ENCODE results near the gene SLC9A7.
"Not testable (repeated sequence)": the region's sequence is repeated elsewhere in the genome, so short reads cannot be mapped to it uniquely, and the experiment has no call there.

SLC9A7 gene

DNA sequence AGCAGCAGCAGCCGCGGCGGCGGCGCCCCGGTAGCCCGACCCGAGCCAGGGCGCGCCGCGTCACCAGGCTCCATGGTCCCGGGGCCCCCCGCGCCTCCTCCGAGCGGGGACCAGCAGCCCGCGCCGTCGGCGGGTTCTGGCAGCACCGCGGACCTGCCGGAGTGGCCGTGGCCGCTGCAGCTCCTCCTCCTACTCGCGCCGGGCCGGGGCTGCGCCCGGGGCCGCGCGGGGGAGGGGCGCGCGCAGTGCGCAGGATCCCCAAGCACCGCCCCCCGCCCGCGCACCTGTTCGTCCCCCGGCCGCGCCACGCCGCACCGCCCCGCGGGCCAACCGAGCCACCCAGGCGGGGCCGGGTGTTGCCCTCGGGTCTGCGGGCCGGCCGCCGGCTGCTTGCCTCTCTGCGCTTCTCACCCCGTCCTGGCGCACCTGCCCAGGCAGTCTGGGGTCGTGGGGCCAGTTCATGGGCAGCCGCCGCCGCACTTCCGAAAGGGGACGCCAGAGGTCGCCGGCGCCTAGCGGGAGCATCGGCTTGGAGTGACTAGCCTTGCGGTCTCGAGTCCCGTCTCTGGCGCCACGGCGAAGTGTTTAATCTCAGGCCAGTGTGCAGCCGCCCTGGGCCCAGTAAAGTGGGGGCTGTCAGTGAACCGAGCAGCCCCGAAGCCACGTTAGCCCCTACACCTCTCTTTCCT is at the start of gene SLC9A7:
Gene SLC9A7, minus strand, starts transcription at position 163 of the 689 bp plus-strand sequence. Its CDS starts 89 bp downstream, at position 74.
- no peak for FAIRE-seq
- DNase-seq (ENCODE audit: low spot score), result peak; percentile 53

- no peak for FAIRE-seq
Observed at GRCh38 chrX:46805270-46805669, 46.4 kb upstream of the SLC9A7 start.

DNA sequence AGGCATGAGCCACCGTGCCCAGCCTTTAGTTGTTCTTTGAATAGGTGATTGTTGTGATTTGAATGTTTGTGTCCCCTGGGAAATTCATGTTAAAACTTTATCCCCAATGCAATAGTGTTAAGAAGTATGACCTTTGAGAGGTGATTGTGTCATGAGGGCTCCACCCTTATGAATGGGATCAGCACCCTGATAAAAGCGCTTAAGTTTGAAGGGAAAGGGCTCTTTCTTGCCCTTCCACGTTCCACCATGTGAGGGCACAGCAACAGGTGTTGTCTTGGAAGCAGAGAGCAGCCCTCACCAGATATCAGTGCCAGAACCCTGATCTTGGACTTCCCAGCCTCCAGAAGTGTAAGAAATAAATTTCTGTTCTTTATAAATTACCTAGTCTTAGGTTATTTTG is 44.2 kb upstream of the SLC9A7 start:
- FAIRE-seq (no peak), DNase-seq (ENCODE audit: low spot score) (no peak)

More at GRCh38 chrX:46805270-46805669, 46.4 kb upstream of the SLC9A7 start:
- DNase-seq (ENCODE audit: low spot score), result no peak

GRCh38 chrX:46796574-46797191 is 37.8 kb upstream of the SLC9A7 start:
- peak; percentile 39 for DNase-seq (ENCODE audit: low spot score)
- peak; percentile 57 for FAIRE-seq

GRCh38 chrX:46793386-46794143 is 34.6 kb upstream of the SLC9A7 start:
- DNase-seq (ENCODE audit: low spot score) (no peak), FAIRE-seq (no peak)

- FAIRE-seq, result no peak
Observed at GRCh38 chrX:46792810-46793188, 33.9 kb upstream of the SLC9A7 start.

DNA sequence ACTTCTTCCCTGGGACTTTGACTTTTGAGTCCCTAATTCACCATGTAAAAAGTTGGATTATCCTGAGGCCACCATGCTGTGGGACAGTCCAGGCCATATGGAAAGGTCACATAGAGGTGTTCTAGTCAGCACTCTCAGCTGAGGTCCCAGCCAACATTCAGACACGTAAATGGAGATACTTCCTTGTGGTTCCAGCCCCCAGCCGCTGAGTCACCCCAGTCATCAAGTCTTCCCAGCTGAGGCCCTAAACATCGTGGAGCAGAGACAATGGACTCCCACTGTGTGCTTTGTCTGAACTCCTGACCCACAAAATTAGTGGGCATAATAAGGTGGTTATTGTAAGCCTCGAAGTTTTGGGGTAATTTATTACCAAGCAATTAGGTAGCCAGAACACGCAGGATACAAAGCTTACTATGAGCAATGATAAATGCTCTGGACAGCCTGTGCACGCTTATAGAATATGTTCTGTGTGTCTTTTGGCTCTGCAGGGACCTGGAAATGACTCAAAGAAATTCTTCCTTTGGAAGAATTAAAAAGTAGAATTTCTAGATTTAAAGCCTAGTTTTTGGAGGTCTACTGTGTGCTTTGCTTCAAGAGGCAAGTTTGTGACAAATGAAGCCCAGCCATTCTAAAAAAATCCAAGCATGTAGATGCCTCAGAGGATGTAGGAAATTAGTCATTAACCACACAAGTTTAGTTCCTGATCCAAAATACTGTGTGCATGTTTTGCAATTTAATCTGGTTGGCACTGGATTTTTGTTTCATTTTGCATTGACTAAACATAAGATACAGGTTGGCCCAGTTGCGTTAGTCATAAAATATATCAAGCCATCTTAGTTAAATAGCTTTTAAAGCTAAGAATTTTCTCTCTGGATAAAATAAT is 33.2 kb upstream of the SLC9A7 start:
- peak; percentile 97 for FAIRE-seq
- DNase-seq (ENCODE audit: low spot score), result peak; percentile 86

More at GRCh38 chrX:46792810-46793188, 33.9 kb upstream of the SLC9A7 start:
- no peak for DNase-seq (ENCODE audit: low spot score)

DNA sequence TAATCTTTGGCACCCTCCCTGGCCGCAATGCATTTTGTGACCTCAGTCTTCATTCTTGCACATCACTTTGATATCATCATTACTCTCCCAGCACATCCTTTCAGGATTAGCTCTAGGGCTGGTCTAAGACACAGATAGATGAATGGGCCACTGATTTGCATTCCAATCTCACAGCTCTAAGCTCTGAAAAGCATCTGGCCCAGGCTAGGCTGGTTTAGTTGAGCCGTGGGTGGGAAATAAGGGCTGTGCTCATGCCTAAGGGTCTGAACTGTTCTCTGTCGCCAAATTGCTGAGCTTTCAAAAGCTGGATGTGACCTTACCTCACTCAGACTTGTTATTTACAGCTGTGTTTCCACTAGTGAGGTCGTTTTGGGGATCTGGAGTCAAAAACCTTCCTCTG is 30.0 kb upstream of the SLC9A7 start:
- DNase-seq (ENCODE audit: low spot score), result no peak
- no peak for FAIRE-seq

GRCh38 chrX:46784437-46784836 is 25.5 kb upstream of the SLC9A7 start:
- not testable (repeated sequence) for FAIRE-seq; DNase-seq (ENCODE audit: low spot score)

- DNase-seq (ENCODE audit: low spot score), result no peak
- FAIRE-seq, result no peak
Observed at GRCh38 chrX:46782034-46782433, 23.1 kb upstream of the SLC9A7 start.

- FAIRE-seq (no peak), DNase-seq (ENCODE audit: low spot score) (no peak)
Observed at GRCh38 chrX:46777971-46778810, 19.3 kb upstream of the SLC9A7 start.

GRCh38 chrX:46770817-46771163 is 11.9 kb upstream of the SLC9A7 start:
- DNase-seq (ENCODE audit: low spot score) (peak; percentile 67), FAIRE-seq (peak; percentile 90)

DNA sequence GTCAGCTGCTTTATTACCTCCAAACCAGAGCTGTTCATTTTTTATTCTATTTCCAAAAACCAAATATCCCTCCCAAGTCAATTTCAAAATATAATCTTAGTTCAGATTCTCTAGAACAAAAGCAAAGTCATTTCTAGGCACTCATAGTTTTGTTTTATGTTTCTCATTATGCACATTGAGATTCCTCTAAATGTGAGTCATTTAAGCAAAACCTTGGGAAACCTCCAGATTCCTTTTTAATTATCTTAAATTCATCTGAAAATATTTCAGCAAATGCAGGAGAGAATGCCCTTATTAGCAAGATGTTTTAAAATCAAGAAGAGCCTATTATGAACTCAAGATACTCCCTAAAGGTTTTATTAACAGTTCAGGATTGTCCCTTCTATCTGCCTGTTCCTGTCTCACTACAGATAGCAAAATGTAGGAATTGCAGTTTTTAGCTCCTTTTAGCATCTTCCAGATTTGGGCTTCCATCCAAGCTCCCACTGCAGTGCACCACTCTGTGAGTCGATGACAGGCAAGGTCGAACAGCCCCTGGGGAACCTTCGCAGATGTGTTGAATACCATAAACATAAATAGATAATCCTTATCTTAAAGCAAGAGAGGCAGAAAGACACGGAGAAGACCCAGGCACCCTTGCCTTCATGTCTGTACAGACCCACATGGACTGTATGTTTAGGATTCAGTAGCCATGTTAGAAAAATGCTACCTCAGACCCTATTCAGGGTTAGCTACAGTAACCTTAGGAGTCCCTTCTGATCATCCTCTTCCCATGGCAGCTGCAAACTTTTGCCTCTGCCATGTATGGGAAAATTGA is 11.3 kb upstream of the SLC9A7 start:
- FAIRE-seq, result no peak
- no peak for DNase-seq (ENCODE audit: low spot score)

DNA sequence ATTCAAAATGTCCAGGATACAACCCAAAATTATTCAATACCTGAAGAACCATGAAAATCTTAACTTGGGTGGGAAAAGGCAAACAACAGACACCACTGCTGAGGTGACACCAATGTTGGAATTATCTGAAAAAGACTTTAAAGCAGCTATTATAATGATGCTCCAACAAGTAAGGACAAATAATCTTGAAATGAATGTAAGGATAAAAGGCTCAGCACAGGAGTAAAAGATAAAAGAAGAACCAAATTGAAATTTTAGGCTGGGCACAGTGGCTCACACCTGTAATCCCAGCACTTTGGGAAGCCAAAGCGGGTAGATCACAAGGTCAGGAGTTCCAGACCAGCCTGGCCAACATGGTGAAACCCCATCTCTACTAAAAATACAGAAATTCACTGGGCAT is 4.0 kb upstream of the SLC9A7 start:
- DNase-seq (ENCODE audit: low spot score), result no peak
- FAIRE-seq, result no peak

- no peak for FAIRE-seq
- no peak for DNase-seq (ENCODE audit: low spot score)
Observed at GRCh38 chrX:46759645-46759974, 692 bp upstream of the SLC9A7 start.

DNA sequence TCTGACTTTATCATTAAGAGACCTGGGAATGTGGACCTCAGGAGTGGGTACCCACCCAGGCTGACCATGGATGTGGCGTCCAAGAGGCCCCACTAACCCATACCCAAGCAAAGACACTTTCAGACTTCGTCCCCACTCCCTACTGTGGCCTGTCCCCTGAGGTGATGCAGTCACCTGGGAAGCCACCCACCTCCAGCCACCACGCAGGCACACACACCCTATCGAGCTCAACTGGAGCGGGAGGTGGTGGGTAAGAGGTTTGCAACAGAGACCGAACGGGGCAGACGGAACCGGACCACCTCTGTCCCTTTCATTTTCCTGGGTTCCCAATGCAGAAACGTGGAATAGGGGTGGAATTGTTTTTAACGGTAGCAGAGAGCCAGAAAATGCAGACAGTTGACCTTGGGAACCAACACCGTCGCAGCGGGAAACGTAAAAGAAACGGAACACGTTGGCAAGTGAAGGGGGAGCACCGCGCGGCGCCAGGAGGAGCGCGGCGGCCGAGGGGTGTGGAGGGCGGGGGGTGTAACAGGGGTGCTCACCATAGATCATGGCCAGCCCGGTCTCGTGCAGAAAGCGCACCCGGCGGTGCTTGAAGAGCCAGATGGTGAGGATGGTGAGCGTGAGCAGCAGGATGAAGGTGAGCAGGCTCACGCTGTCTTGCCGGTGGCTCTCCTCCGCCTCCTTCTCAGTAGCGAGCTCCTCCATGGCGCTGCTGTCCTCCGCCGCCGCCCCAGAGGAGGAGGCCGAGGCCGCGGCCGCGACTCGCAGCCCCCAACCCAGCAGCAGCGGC is 559 bp downstream of the SLC9A7 start:
- DNase-seq (ENCODE audit: low spot score), result no peak
- FAIRE-seq, result no peak

- DNase-seq (ENCODE audit: low spot score) (no peak), FAIRE-seq (no peak)
Observed at GRCh38 chrX:46757593-46757992, 1.3 kb downstream of the SLC9A7 start.

DNA sequence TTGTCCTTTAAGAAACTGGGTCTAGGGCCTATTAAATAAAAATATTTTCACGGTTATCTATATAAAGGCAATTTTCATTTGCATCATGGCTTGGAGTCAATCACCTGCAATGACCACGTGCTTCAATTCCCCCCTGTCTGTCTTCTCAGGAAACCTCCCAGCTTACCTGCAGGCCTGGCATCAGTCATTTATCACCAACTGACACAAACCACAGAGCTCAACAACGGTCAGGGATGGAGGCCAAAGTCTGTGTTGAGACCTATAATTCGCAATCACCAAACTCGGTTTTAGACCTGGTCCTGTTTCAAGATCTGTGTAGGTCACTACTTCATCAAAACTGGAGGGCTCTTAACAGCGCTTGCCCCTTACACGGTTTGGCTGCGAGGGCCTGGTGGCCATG is 1.9 kb downstream of the SLC9A7 start:
- no peak for FAIRE-seq

GRCh38 chrX:46755671-46756070 is 3.2 kb downstream of the SLC9A7 start:
- FAIRE-seq, result no peak
- no peak for DNase-seq (ENCODE audit: low spot score)

More for the DNA sequence above, 1.9 kb downstream of the SLC9A7 start:
- DNase-seq (ENCODE audit: low spot score), result no peak

Measured in RCC 7860 (cell line).